Measurements from ENCODE around the gene CCDC122. TPM values are rescaled to one million over a fixed set of nuclear protein-coding genes. Genes with fewer than 3 reads are reported as not detected.

CCDC122 gene
- total RNA-seq, 1 experiment from 2014 or later = 10.5 TPM

- Mint-ChIP-seq H3K27ac (no peak overlapping the region), H3K4me1 (peaks cover 4% of the 10 kb centered on the region; the same call in 1 of the 2 replicates), H3K4me3 (no peak overlapping the region), H3K27me3 (ENCODE audit: low read depth) (no peaks in the 10 kb centered on the region), H3K36me3 (no peaks in the 10 kb centered on the region), H3K9me3 (peaks cover under 1% of the 10 kb centered on the region; the same call in 1 of the 2 replicates)
- ChIA-PET CTCF (interaction anchor here (1.3 kb wide), 1 partner anchor 30 kb away, joined by 4 read pairs; no protein-coding TSS in a partner anchor), POLR2A (no interaction called here)
- TF ChIP-seq MXD4 (CRISPR knock-in tag; IDR thresholded peaks at IDR 0.05; ENCODE audit: borderline replicate concordance) = no peak
- no peak for TF ChIP-seq SOX15 (CRISPR knock-in tag; IDR thresholded peaks at IDR 0.05)
- TF ChIP-seq USF1 (CRISPR knock-in tag; IDR thresholded peaks at IDR 0.05) = no peak
- TF ChIP-seq ZNF532 (CRISPR knock-in tag; IDR thresholded peaks at IDR 0.05; ENCODE audit: borderline replicate concordance) = no peak
- TF ChIP-seq CTCF (IDR thresholded peaks at IDR 0.05) = no peak
- no peak for TF ChIP-seq PRRX2 (CRISPR knock-in tag; IDR thresholded peaks at IDR 0.05)
- TF ChIP-seq GABPB1 (CRISPR knock-in tag; IDR thresholded peaks at IDR 0.05) = no peak
- TF ChIP-seq ZNF281 (CRISPR knock-in tag; IDR thresholded peaks at IDR 0.05) = no peak
- no peak for TF ChIP-seq CBFB (CRISPR knock-in tag; IDR thresholded peaks at IDR 0.05; ENCODE audit: low read depth)
- TF ChIP-seq ETV6 (CRISPR knock-in tag; IDR thresholded peaks at IDR 0.05) = no peak
- no peak for TF ChIP-seq CREB1 (CRISPR knock-in tag; IDR thresholded peaks at IDR 0.05)
- TF ChIP-seq OVOL2 (CRISPR knock-in tag; IDR thresholded peaks at IDR 0.05; ENCODE audit: borderline replicate concordance) = no peak
- TF ChIP-seq HMGXB4 (CRISPR knock-in tag; IDR thresholded peaks at IDR 0.05) = no peak
- no peak for TF ChIP-seq ZSCAN18 (CRISPR knock-in tag; IDR thresholded peaks at IDR 0.05)
- no peak for TF ChIP-seq TP53 (CRISPR knock-in tag; IDR thresholded peaks at IDR 0.05)
- TF ChIP-seq ESRRA (CRISPR knock-in tag; IDR thresholded peaks at IDR 0.05; ENCODE audit: borderline replicate concordance) = no peak
- no peak for TF ChIP-seq ZNF138 (CRISPR knock-in tag; conservative IDR thresholded peaks at IDR 0.05)
- TF ChIP-seq ZNF219 (CRISPR knock-in tag; IDR thresholded peaks at IDR 0.05; ENCODE audit: borderline replicate concordance) = no peak
- no peak for TF ChIP-seq E2F1 (CRISPR knock-in tag; IDR thresholded peaks at IDR 0.05)
- DNase-seq (ENCODE audit: low spot score) (no peak), ATAC-seq (no peak)
Measured at GRCh38 chr13:43924549-43925245, 45.2 kb upstream of the CCDC122 start.

All from WTC11 (cell line).